Parathyroid adenoma (tissue), 2 donors: ENCODE data around the gene EML1.
A peak's percentile ranks its signal among the peaks of the same experiment; 100 is the strongest.

Source experiments
- H2AFZ ChIP-seq: fragments of 300-600 bp; sonication (generic); one replicate; pipeline ENCODE4 v1.7.0; 2017; ENCODE audit warnings: antibody characterized with exemption, mild to moderate bottlenecking
- H3K27ac ChIP-seq: fragments of 300-600 bp; sonication (generic); one replicate; pipeline ENCODE4 v1.7.0; 2017
- H3K27me3 ChIP-seq: fragments of 300-600 bp; sonication (generic); one replicate; pipeline ENCODE4 v1.7.0; 2017; ENCODE audit warnings: low read length; ENCODE audit not compliant: control insufficient read depth, insufficient read depth
- H3K36me3 ChIP-seq: fragments of 300-600 bp; sonication (generic); one replicate; pipeline ENCODE4 v1.7.0; 2017; ENCODE audit warnings: low read length; ENCODE audit not compliant: control insufficient read depth, insufficient read depth
- H3K4me1 ChIP-seq: fragments of 300-600 bp; sonication (generic); one replicate; pipeline ENCODE4 v1.7.0; 2017; ENCODE audit warnings: control low read depth
- H3K4me2 ChIP-seq: fragments of 300-600 bp; sonication (generic); one replicate; pipeline ENCODE4 v1.7.0; 2017; ENCODE audit warnings: low read length
- H3K4me3 ChIP-seq: fragments of 300-600 bp; sonication (generic); one replicate; pipeline ENCODE4 v1.7.0; 2017; ENCODE audit warnings: low read depth, low read length
- H3K79me2 ChIP-seq: fragments of 300-600 bp; sonication (generic); one replicate; pipeline ENCODE4 v1.7.0; 2017; ENCODE audit warnings: control low read depth
- H3K9ac ChIP-seq: fragments of 300-600 bp; sonication (generic); one replicate; pipeline ENCODE4 v1.7.0; 2017; ENCODE audit warnings: mild to moderate bottlenecking
- H3K9me3 ChIP-seq: fragments of 300-600 bp; sonication (generic); one replicate; pipeline ENCODE4 v1.7.0; 2017; ENCODE audit warnings: low read length; ENCODE audit not compliant: control insufficient read depth
- CTCF ChIP-seq: fragments of 300-600 bp; sonication (generic); IDR thresholded peaks from one replicate; pipeline ENCODE4 v1.7.0; 2017; ENCODE audit warnings: antibody characterized with exemption, mild to moderate bottlenecking
- donor health status: primary hyperparathyroidism.

EML1 gene

GRCh38 chr14:99839696-99840095 lies 46.5 kb downstream of the EML1 start:
- H3K27ac ChIP-seq = no peak overlapping the region
- no peak overlapping the region for H3K9ac ChIP-seq
- no peak for TF ChIP-seq CTCF
- H3K4me2 ChIP-seq = peak overlapping the region; percentile 56
- H3K9me3 ChIP-seq = no peaks in the 10 kb centered on the region
- no peaks in the 10 kb centered on the region for H3K27me3 ChIP-seq
- peaks cover 9% of the 10 kb centered on the region for H3K4me1 ChIP-seq
- no peaks in the 10 kb centered on the region for H3K79me2 ChIP-seq
- no peaks in the 10 kb centered on the region for H3K36me3 ChIP-seq
- H2AFZ ChIP-seq = no peak overlapping the region
- H3K4me3 ChIP-seq = no peak overlapping the region

- H2AFZ ChIP-seq = no peak overlapping the region
- no peak overlapping the region for H3K4me3 ChIP-seq
- H3K4me1 ChIP-seq = peaks cover 9% of the 10 kb centered on the region
- no peaks in the 10 kb centered on the region for H3K27me3 ChIP-seq
- no peaks in the 10 kb centered on the region for H3K36me3 ChIP-seq
- no peak overlapping the region for H3K9ac ChIP-seq
- H3K27ac ChIP-seq = no peak overlapping the region
- no peak overlapping the region for H3K4me2 ChIP-seq
- no peaks in the 10 kb centered on the region for H3K79me2 ChIP-seq
- H3K9me3 ChIP-seq = no peaks in the 10 kb centered on the region
- no peak for TF ChIP-seq CTCF
Measured at GRCh38 chr14:99840265-99840664, 47.1 kb downstream of the EML1 start.

GRCh38 chr14:99840774-99841305 lies 47.6 kb downstream of the EML1 start:
- no peak for TF ChIP-seq CTCF
- H3K4me2 ChIP-seq = no peak overlapping the region
- no peak overlapping the region for H3K4me3 ChIP-seq
- no peaks in the 10 kb centered on the region for H3K27me3 ChIP-seq
- no peak overlapping the region for H3K27ac ChIP-seq
- H3K9ac ChIP-seq = no peak overlapping the region
- H2AFZ ChIP-seq = no peak overlapping the region
- H3K4me1 ChIP-seq = peaks cover 9% of the 10 kb centered on the region
- H3K9me3 ChIP-seq = no peaks in the 10 kb centered on the region
- no peaks in the 10 kb centered on the region for H3K79me2 ChIP-seq
- no peaks in the 10 kb centered on the region for H3K36me3 ChIP-seq

GRCh38 chr14:99841436-99842071 lies 48.3 kb downstream of the EML1 start:
- Histone ChIP-seq H3K27me3 (no peaks in the 10 kb centered on the region), H3K9ac (no peak overlapping the region), H3K4me2 (peak overlapping the region; percentile 23), H3K4me3 (no peak overlapping the region), H3K27ac (no peak overlapping the region), H3K4me1 (peaks cover 9% of the 10 kb centered on the region), H3K79me2 (no peaks in the 10 kb centered on the region), H2AFZ (no peak overlapping the region), H3K9me3 (no peaks in the 10 kb centered on the region), H3K36me3 (no peaks in the 10 kb centered on the region)
- no peak for TF ChIP-seq CTCF

GRCh38 chr14:99842141-99842540 lies 48.9 kb downstream of the EML1 start:
- Histone ChIP-seq H3K27ac (no peak overlapping the region), H3K36me3 (no peaks in the 10 kb centered on the region), H3K9me3 (no peaks in the 10 kb centered on the region), H3K79me2 (no peaks in the 10 kb centered on the region), H3K27me3 (no peaks in the 10 kb centered on the region), H3K4me3 (no peak overlapping the region), H2AFZ (no peak overlapping the region), H3K4me2 (no peak overlapping the region), H3K9ac (no peak overlapping the region), H3K4me1 (peaks cover 9% of the 10 kb centered on the region)
- TF ChIP-seq CTCF = no peak
